Endothelial cell (in vitro differentiated cells): Measurements from ENCODE around the gene RNF115. TPM values are rescaled to one million over a fixed set of nuclear protein-coding genes. Genes with fewer than 3 reads are reported as not detected.
A peak's percentile ranks its signal among the peaks of the same experiment; 100 is the strongest.
"Not testable (repeated sequence)": the region's sequence is repeated elsewhere in the genome, so short reads cannot be mapped to it uniquely, and the experiment has no call there.

Experiments used
- DNase-seq: peaks from one replicate; pipeline ENCODE4 v3.0.0; 2021; ENCODE audit warnings: low spot score
- H3K27ac Mint-ChIP-seq: one replicate; pipeline ENCODE4 v1.8.0; 2021; ENCODE audit warnings: mixed read lengths, inconsistent platforms; ENCODE audit not compliant: unreplicated experiment
- H3K27me3 Mint-ChIP-seq: one replicate; pipeline ENCODE4 v1.8.0; 2021; ENCODE audit warnings: mild to moderate bottlenecking, moderate library complexity, mixed read lengths, inconsistent platforms; ENCODE audit not compliant: unreplicated experiment
- H3K36me3 Mint-ChIP-seq: one replicate; pipeline ENCODE4 v1.8.0; 2021; ENCODE audit warnings: mild to moderate bottlenecking, low read depth, mixed read lengths, inconsistent platforms; ENCODE audit not compliant: unreplicated experiment
- H3K4me1 Mint-ChIP-seq: one replicate; pipeline ENCODE4 v1.8.0; 2021; ENCODE audit warnings: mild to moderate bottlenecking, mixed read lengths, inconsistent platforms; ENCODE audit not compliant: unreplicated experiment
- H3K4me3 Mint-ChIP-seq: one replicate; pipeline ENCODE4 v1.8.0; 2021; ENCODE audit warnings: mild to moderate bottlenecking, mixed read lengths, inconsistent platforms; ENCODE audit not compliant: unreplicated experiment
- H3K9me3 Mint-ChIP-seq: one replicate; pipeline ENCODE4 v1.8.0; 2021; ENCODE audit warnings: mixed read lengths, inconsistent platforms; ENCODE audit not compliant: unreplicated experiment
- CTCF ChIP-seq: fragments of 200-600 bp; sonication (generic); IDR thresholded peaks from one replicate; pipeline ENCODE4 v1.5.0; 2021; ENCODE audit warnings: antibody characterized with exemption; ENCODE audit not compliant: unreplicated experiment
- total RNA-seq: library from RNA; stranded (reverse); fragmentation: NEBNext Ultra II Directional; extraction: Animal tissue kit (Norgen Biotek cat#: 25700); gene quantifications from one replicate; pipeline ENCODE4 v1.2.1, GENCODE V29; 2021; ENCODE audit not compliant: unreplicated experiment

Gene RNF115
- total RNA-seq, 1 donor from 2014 or later, result 13.1 TPM

- H3K4me1 Mint-ChIP-seq, result peaks cover 15% of the 10 kb centered on the region
- no peak overlapping the region for H3K27ac Mint-ChIP-seq
- H3K9me3 Mint-ChIP-seq, result no peaks in the 10 kb centered on the region
- no peak for DNase-seq
- peaks cover 4% of the 10 kb centered on the region for H3K27me3 Mint-ChIP-seq
- TF ChIP-seq CTCF, result no peak
- H3K4me3 Mint-ChIP-seq, result no peak overlapping the region
- H3K36me3 Mint-ChIP-seq, result no peaks in the 10 kb centered on the region
Observed at GRCh38 chr1:145730467-145730866, 93.4 kb downstream of the RNF115 start.

- DNase-seq, result no peak
- Mint-ChIP-seq H3K36me3 (no peaks in the 10 kb centered on the region), H3K27ac (no peak overlapping the region), H3K27me3 (peaks cover 4% of the 10 kb centered on the region), H3K9me3 (no peaks in the 10 kb centered on the region), H3K4me3 (no peak overlapping the region), H3K4me1 (peaks cover 15% of the 10 kb centered on the region)
- TF ChIP-seq CTCF, result no peak
Observed at GRCh38 chr1:145729666-145730436, 94.0 kb downstream of the RNF115 start.

GRCh38 chr1:145729196-145729595 is 94.7 kb downstream of the RNF115 start:
- Mint-ChIP-seq H3K9me3 (no peaks in the 10 kb centered on the region), H3K36me3 (no peaks in the 10 kb centered on the region), H3K4me1 (peaks cover 15% of the 10 kb centered on the region), H3K27me3 (peaks cover 2% of the 10 kb centered on the region), H3K4me3 (no peak overlapping the region), H3K27ac (no peak overlapping the region)
- no peak for TF ChIP-seq CTCF
- no peak for DNase-seq

GRCh38 chr1:145726193-145726592 is 97.7 kb downstream of the RNF115 start:
- H3K4me1 Mint-ChIP-seq, result peaks cover 10% of the 10 kb centered on the region
- not testable (repeated sequence) for H3K36me3 Mint-ChIP-seq, H3K27ac Mint-ChIP-seq, H3K9me3 Mint-ChIP-seq, DNase-seq, H3K27me3 Mint-ChIP-seq, H3K4me3 Mint-ChIP-seq

- no peaks in the 10 kb centered on the region for H3K36me3 Mint-ChIP-seq
- H3K27ac Mint-ChIP-seq, result no peak overlapping the region
- peak; percentile 98 for TF ChIP-seq CTCF
- H3K4me3 Mint-ChIP-seq, result peak overlapping the region; percentile 64
- H3K9me3 Mint-ChIP-seq, result no peaks in the 10 kb centered on the region
- H3K4me1 Mint-ChIP-seq, result peaks cover 3% of the 10 kb centered on the region
- no peaks in the 10 kb centered on the region for H3K27me3 Mint-ChIP-seq
- DNase-seq, result peak; percentile 78
Observed at GRCh38 chr1:145720878-145721671, 102.8 kb downstream of the RNF115 start.
